Glomerular visceral epithelial cell (primary cell): ENCODE results near the gene MYL4.
"Not testable (repeated sequence)": the region's sequence is repeated elsewhere in the genome, so short reads cannot be mapped to it uniquely, and the experiment has no call there.

Source experiments
- DNase-seq: peaks from one replicate; pipeline ENCODE4 v3.0.0-alpha.2; 2016; ENCODE audit errors: extremely low spot score

The MYL4 gene

GRCh38 chr17:47208744-47209488 lies at the start of gene MYL4:
MYL4 (plus strand) TSS chr17:47209348; CDS start chr17:47209423, 75 bp downstream.
- DNase-seq = no peak

- DNase-seq = no peak
Measured at GRCh38 chr17:47162013-47162622, 47.0 kb upstream of the MYL4 start.

GRCh38 chr17:47164263-47164662 lies 44.9 kb upstream of the MYL4 start:
- no peak for DNase-seq

GRCh38 chr17:47165137-47165536 lies 44.0 kb upstream of the MYL4 start:
- no peak for DNase-seq

- not testable (repeated sequence) for DNase-seq
Measured at GRCh38 chr17:47166854-47167253, 42.3 kb upstream of the MYL4 start.

- not testable (repeated sequence) for DNase-seq
Measured at GRCh38 chr17:47168896-47169295, 40.3 kb upstream of the MYL4 start.

- no peak for DNase-seq
Measured at GRCh38 chr17:47170710-47171109, 38.4 kb upstream of the MYL4 start.

- DNase-seq = no peak
Measured at GRCh38 chr17:47172696-47173565, 36.2 kb upstream of the MYL4 start.

GRCh38 chr17:47174823-47175222 lies 34.3 kb upstream of the MYL4 start:
- DNase-seq = not testable (repeated sequence)

- DNase-seq = no peak
Measured at GRCh38 chr17:47176389-47176826, 32.7 kb upstream of the MYL4 start.

- no peak for DNase-seq
Measured at GRCh38 chr17:47177261-47177660, 31.9 kb upstream of the MYL4 start.

GRCh38 chr17:47179141-47179540 lies 30.0 kb upstream of the MYL4 start:
- DNase-seq = no peak

- DNase-seq = no peak
Measured at GRCh38 chr17:47180337-47180736, 28.8 kb upstream of the MYL4 start.

GRCh38 chr17:47180988-47181387 lies 28.2 kb upstream of the MYL4 start:
- DNase-seq = not testable (repeated sequence)

- no peak for DNase-seq
Measured at GRCh38 chr17:47184681-47185080, 24.5 kb upstream of the MYL4 start.

- peak; percentile 30 for DNase-seq
Measured at GRCh38 chr17:47188271-47188875, 20.8 kb upstream of the MYL4 start.

- DNase-seq = peak; percentile 99
Measured at GRCh38 chr17:47188876-47189731, 20.0 kb upstream of the MYL4 start, which contains the start of gene CDC27. CDC27 (minus strand) TSS chr17:47189295; CDS start chr17:47189172, 123 bp downstream.

- DNase-seq = no peak
Measured at GRCh38 chr17:47189732-47190237, 19.4 kb upstream of the MYL4 start.

GRCh38 chr17:47190243-47190642 lies 18.9 kb upstream of the MYL4 start:
- DNase-seq = no peak

GRCh38 chr17:47190770-47191169 lies 18.4 kb upstream of the MYL4 start:
- DNase-seq = no peak

GRCh38 chr17:47192554-47192953 lies 16.6 kb upstream of the MYL4 start:
- DNase-seq = no peak
